SK-N-SH treated with all-trans-retinoic acid at 6 μM for 48 hours (cell line): Measurements from ENCODE around the gene PRKCE.

Source experiments
- ATAC-seq: fragments of 200-7000 bp; cut with Tn5 transposase; 3 replicates; pipeline ENCODE4 v1.9.1; 2020; ENCODE audit warnings: mild to moderate bottlenecking, moderate library complexity
- ARNTL ChIP-seq: fragments of 450-650 bp; formaldehyde crosslinking; IDR thresholded peaks from 2 replicates; pipeline ENCODE4 v1.5.0; 2020; ENCODE audit warnings: low read depth, mild to moderate bottlenecking, moderate library complexity, borderline replicate concordance
- BACH2 ChIP-seq: fragments of 250-450 bp; sonication (Bioruptor Pico); IDR thresholded peaks from 2 replicates; pipeline ENCODE4 v1.9.0; 2021; ENCODE audit warnings: mild to moderate bottlenecking, borderline replicate concordance
- CREB5 ChIP-seq: fragments of 250-450 bp; sonication (Bioruptor Pico); IDR thresholded peaks from 2 replicates; pipeline ENCODE4 v1.5.1; 2020; ENCODE audit warnings: low read depth, mild to moderate bottlenecking, moderate library complexity
- CSDC2 ChIP-seq: fragments of 250-450 bp; sonication (Bioruptor Pico); IDR thresholded peaks from 2 replicates; pipeline ENCODE4 v1.5.0; 2020; ENCODE audit warnings: mild to moderate bottlenecking, moderate library complexity
- CSRNP3 ChIP-seq: fragments of 250-450 bp; sonication (Bioruptor Pico); IDR thresholded peaks from 2 replicates; pipeline ENCODE4 v1.5.1; 2021; ENCODE audit warnings: mild to moderate bottlenecking, moderate library complexity
- ESRRG ChIP-seq: fragments of 250-450 bp; sonication (Bioruptor Pico); IDR thresholded peaks from 2 replicates; pipeline ENCODE4 v1.6.1; 2021; ENCODE audit warnings: mild to moderate bottlenecking
- GLIS3 ChIP-seq: fragments of 250-450 bp; sonication (Bioruptor Pico); IDR thresholded peaks from 2 replicates; pipeline ENCODE4 v1.5.0; 2020; ENCODE audit warnings: mild to moderate bottlenecking, moderate library complexity
- ISL1 ChIP-seq: fragments of 250-450 bp; sonication (Bioruptor Pico); IDR thresholded peaks from 2 replicates; pipeline ENCODE4 v2.1.2; 2022; ENCODE audit warnings: mild to moderate bottlenecking, moderate library complexity
- OSR1 ChIP-seq: fragments of 250-450 bp; sonication (Bioruptor Pico); IDR thresholded peaks from 2 replicates; pipeline ENCODE4 v1.8.0; 2022; ENCODE audit warnings: moderate library complexity, mild to moderate bottlenecking, inconsistent platforms
- PATZ1 ChIP-seq: fragments of 250-450 bp; sonication (Bioruptor Pico); IDR thresholded peaks from 2 replicates; pipeline ENCODE4 v1.8.0; 2020; ENCODE audit warnings: mild to moderate bottlenecking, moderate library complexity, borderline replicate concordance
- POU6F1 ChIP-seq: fragments of 250-450 bp; sonication (Bioruptor Pico); IDR thresholded peaks from 2 replicates; pipeline ENCODE4 v1.8.0; 2021; ENCODE audit warnings: low read depth, mild to moderate bottlenecking, moderate library complexity, borderline replicate concordance
- PPARA ChIP-seq: fragments of 250-450 bp; sonication (Bioruptor Pico); IDR thresholded peaks from 2 replicates; pipeline ENCODE4 v1.5.0; 2020; ENCODE audit warnings: mild to moderate bottlenecking, borderline replicate concordance
- RARB ChIP-seq: fragments of 250-450 bp; sonication (Bioruptor Pico); IDR thresholded peaks from 2 replicates; pipeline ENCODE4 v1.8.0; 2021; ENCODE audit warnings: mild to moderate bottlenecking, moderate library complexity
- SNAI2 ChIP-seq: fragments of 250-450 bp; sonication (Bioruptor Pico); IDR thresholded peaks from 2 replicates; pipeline ENCODE4 v1.5.0; 2020; ENCODE audit warnings: mild to moderate bottlenecking, moderate library complexity
- TCF4 ChIP-seq: fragments of 250-450 bp; sonication (Bioruptor Pico); IDR thresholded peaks from 2 replicates; pipeline ENCODE4 v1.8.0; 2021; ENCODE audit warnings: mild to moderate bottlenecking, moderate library complexity, borderline replicate concordance
- TSHZ2 ChIP-seq: fragments of 250-450 bp; sonication (Bioruptor Pico); IDR thresholded peaks from 2 replicates; pipeline ENCODE4 v1.5.0; 2020; ENCODE audit warnings: mild to moderate bottlenecking, moderate library complexity
- ZC3H10 ChIP-seq: fragments of 250-450 bp; sonication (Bioruptor Pico); IDR thresholded peaks from 2 replicates; pipeline ENCODE4 v1.5.1; 2021; ENCODE audit warnings: mild to moderate bottlenecking, moderate library complexity
- ZFP3 ChIP-seq: fragments of 250-450 bp; sonication (Bioruptor Pico); IDR thresholded peaks from 2 replicates; pipeline ENCODE4 v1.5.0; 2020; ENCODE audit warnings: mild to moderate bottlenecking, moderate library complexity
- ZFP30 ChIP-seq: fragments of 450-650 bp; formaldehyde crosslinking; IDR thresholded peaks from 2 replicates; pipeline ENCODE4 v1.5.0; 2022; ENCODE audit warnings: mild to moderate bottlenecking, moderate library complexity
- ZNF565 ChIP-seq: fragments of 450-650 bp; formaldehyde crosslinking; conservative IDR thresholded peaks from 2 replicates; pipeline ENCODE4 v1.5.0; 2020; ENCODE audit warnings: low read depth, mild to moderate bottlenecking, moderate library complexity
- ZNF70 ChIP-seq: fragments of 450-650 bp; formaldehyde crosslinking; IDR thresholded peaks from 2 replicates; pipeline ENCODE4 v1.5.0; 2020; ENCODE audit warnings: mild to moderate bottlenecking, moderate library complexity
- ZNF8 ChIP-seq: fragments of 450-650 bp; formaldehyde crosslinking; IDR thresholded peaks from 2 replicates; pipeline ENCODE4 v1.5.0; 2020; ENCODE audit warnings: mild to moderate bottlenecking, moderate library complexity

PRKCE gene

GRCh38 chr2:46134531-46135227, 483.2 kb downstream of the PRKCE start:
- peak; percentile 16; the same call in 1 of the 3 replicates for ATAC-seq
- TF ChIP-seq ZC3H10 (CRISPR knock-in tag) (no peak), ISL1 (CRISPR knock-in tag) (peak; percentile 29), PPARA (no peak)
- TF ChIP-seq, all 23 proteins: peak for 1

- TF ChIP-seq ZC3H10 (CRISPR knock-in tag) (no peak), SNAI2 (CRISPR knock-in tag) (no peak), ZFP3 (no peak), TCF4 (CRISPR knock-in tag) (no peak), CREB5 (CRISPR knock-in tag) (no peak)
- peak; percentile 25; the same call in 2 of the 3 replicates for ATAC-seq
Observed at GRCh38 chr2:46135228-46135855, 483.9 kb downstream of the PRKCE start.

GRCh38 chr2:46135958-46136357, 484.5 kb downstream of the PRKCE start:
- TF ChIP-seq CSDC2 (CRISPR knock-in tag) (peak; percentile 68; the same call in 1 of the 2 replicates), ZFP3 (no peak), ZNF70 (no peak), ESRRG (CRISPR knock-in tag) (0 out of 2 replicates have a peak, but pooled peaks have one; percentile 31), OSR1 (no peak), CREB5 (CRISPR knock-in tag) (peak; percentile 94), ZFP30 (CRISPR knock-in tag) (no peak), RARB (no peak), ISL1 (CRISPR knock-in tag) (peak; percentile 89), ZNF8 (CRISPR knock-in tag) (no peak), POU6F1 (CRISPR knock-in tag) (no peak), ARNTL (CRISPR knock-in tag) (no peak), CSRNP3 (CRISPR knock-in tag) (peak; percentile 66; the same call in 1 of the 2 replicates), ZC3H10 (CRISPR knock-in tag) (no peak), PATZ1 (CRISPR knock-in tag) (no peak), BACH2 (CRISPR knock-in tag) (no peak), SNAI2 (CRISPR knock-in tag) (peak; percentile 87; the same call in 1 of the 2 replicates), PPARA (no peak), GLIS3 (CRISPR knock-in tag) (no peak), ZNF565 (CRISPR knock-in tag) (no peak), TSHZ2 (CRISPR knock-in tag) (no peak)
- peak; percentile 87 for ATAC-seq
